ENCODE results near the gene TES.

DNA sequence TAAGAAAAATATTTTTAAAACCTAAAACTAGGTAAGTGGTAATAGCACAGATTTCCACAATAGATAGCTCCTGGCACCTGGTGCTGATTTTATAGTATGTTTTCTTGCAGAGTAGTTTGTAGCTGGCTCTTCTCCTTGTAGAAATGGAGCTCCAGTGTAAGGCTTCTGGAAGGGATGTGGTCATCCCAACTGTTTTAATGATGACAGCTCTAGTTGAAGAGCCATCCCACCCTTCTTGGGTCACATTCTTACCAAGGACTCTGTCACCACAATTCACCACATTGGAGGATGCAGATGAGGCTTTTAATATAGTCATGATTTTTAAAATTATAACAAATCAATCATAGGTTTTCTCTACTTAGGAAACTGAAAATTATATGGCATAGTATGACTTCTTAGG, 31.0 kb downstream of the TES start:
- TF ChIP-seq, protein P1, sequence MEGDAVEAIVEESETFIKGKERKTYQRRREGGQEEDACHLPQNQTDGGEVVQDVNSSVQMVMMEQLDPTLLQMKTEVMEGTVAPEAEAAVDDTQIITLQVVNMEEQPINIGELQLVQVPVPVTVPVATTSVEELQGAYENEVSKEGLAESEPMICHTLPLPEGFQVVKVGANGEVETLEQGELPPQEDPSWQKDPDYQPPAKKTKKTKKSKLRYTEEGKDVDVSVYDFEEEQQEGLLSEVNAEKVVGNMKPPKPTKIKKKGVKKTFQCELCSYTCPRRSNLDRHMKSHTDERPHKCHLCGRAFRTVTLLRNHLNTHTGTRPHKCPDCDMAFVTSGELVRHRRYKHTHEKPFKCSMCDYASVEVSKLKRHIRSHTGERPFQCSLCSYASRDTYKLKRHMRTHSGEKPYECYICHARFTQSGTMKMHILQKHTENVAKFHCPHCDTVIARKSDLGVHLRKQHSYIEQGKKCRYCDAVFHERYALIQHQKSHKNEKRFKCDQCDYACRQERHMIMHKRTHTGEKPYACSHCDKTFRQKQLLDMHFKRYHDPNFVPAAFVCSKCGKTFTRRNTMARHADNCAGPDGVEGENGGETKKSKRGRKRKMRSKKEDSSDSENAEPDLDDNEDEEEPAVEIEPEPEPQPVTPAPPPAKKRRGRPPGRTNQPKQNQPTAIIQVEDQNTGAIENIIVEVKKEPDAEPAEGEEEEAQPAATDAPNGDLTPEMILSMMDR (optimal IDR thresholded peaks at IDR 0.05 in 1 of 3, IDR thresholded peaks at IDR 0.05 in 1 of 3, conservative IDR thresholded peaks at IDR 0.05 in 1 of 3; ENCODE audit: extremely low read depth in 1 of 3, insufficient read depth in 2 of 3, low read length in 3 of 3): no peak
- TF ChIP-seq EZH2 (IDR thresholded peaks at IDR 0.05; ENCODE audit: low read length): no peak
